ENCODE measurements around the gene EYA4. TPM values are rescaled to one million over a fixed set of nuclear protein-coding genes. Genes with fewer than 3 reads are reported as not detected.

The EYA4 gene
- total RNA-seq, 1 experiment from 2014 or later: not detected

- Histone ChIP-seq H3K27me3 (ENCODE audit: control insufficient read depth, insufficient read depth, low read length) (no peaks in the 10 kb centered on the region), H3K9me3 (ENCODE audit: control insufficient read depth, insufficient read depth, low read depth, low read length) (no peaks in the 10 kb centered on the region), H3K36me3 (ENCODE audit: control insufficient read depth, insufficient read depth, low read length) (no peaks in the 10 kb centered on the region), H3K27ac (ENCODE audit: low read length) (no peak overlapping the region), H3K4me3 (ENCODE audit: low read depth in 2 of 2, low read length in 2 of 2) (no peak overlapping the region), H3K4me1 (ENCODE audit: control insufficient read depth, insufficient read depth, low read length) (no peaks in the 10 kb centered on the region)
- no TSS peak for BruUV-seq (replicated peaks)
- ChIA-PET POLR2A (no interaction called here), CTCF (no interaction called here)
- DNase-seq (ENCODE audit: low read depth, low spot score) (no peak), ATAC-seq (no peak)
- TF ChIP-seq TCF7L2 (IDR thresholded peaks at IDR 0.05; ENCODE audit: low read depth, low read length) (no peak), REST (IDR thresholded peaks at IDR 0.05; ENCODE audit: insufficient read depth in 1 of 2, low read depth in 2 of 2, low read length in 1 of 2) (no peak), POLR2AphosphoS5 (IDR thresholded peaks at IDR 0.05; ENCODE audit: low read depth, low read length) (no peak), SIN3A (IDR thresholded peaks at IDR 0.05; ENCODE audit: borderline replicate concordance, insufficient read depth, low read depth, low read length) (no peak)
- TF ChIP-seq, protein P1, sequence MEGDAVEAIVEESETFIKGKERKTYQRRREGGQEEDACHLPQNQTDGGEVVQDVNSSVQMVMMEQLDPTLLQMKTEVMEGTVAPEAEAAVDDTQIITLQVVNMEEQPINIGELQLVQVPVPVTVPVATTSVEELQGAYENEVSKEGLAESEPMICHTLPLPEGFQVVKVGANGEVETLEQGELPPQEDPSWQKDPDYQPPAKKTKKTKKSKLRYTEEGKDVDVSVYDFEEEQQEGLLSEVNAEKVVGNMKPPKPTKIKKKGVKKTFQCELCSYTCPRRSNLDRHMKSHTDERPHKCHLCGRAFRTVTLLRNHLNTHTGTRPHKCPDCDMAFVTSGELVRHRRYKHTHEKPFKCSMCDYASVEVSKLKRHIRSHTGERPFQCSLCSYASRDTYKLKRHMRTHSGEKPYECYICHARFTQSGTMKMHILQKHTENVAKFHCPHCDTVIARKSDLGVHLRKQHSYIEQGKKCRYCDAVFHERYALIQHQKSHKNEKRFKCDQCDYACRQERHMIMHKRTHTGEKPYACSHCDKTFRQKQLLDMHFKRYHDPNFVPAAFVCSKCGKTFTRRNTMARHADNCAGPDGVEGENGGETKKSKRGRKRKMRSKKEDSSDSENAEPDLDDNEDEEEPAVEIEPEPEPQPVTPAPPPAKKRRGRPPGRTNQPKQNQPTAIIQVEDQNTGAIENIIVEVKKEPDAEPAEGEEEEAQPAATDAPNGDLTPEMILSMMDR (IDR thresholded peaks at IDR 0.05): no peak
- in situ Hi-C loops (cut with HindIII; ENCODE audit: low pct_unique_long_range_greater_than_20kb, low sequenced_read_pairs) (no loop called here), intact Hi-C loops (cut with micrococcal nuclease; ENCODE audit: unreplicated experiment) (no loop called here)
Observed at GRCh38 chr6:133559926-133560325, 318.8 kb downstream of the EYA4 start.

DNA sequence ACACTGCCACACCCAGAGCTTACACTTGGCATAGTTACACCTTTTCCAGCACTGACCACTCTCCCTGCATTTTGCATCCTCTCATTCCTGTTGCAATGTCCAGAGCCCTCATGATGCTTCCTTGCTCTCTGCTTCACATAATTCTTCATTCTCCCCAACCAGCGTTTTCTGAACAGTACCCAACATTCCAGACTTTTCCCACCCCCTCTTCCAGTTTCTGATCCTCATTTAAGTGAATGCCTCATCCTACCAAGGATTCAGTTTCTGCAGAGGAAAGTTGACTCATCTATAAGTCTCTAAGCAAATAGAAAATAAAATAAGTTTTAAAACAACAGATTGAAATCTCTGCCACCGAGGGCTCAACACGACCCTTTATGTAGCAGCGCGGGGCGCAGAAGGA lies 326.5 kb downstream of the EYA4 start:
- POLR2A ChIA-PET: no interaction called here
- Histone ChIP-seq H3K9me3 (ENCODE audit: control insufficient read depth, insufficient read depth, low read depth, low read length) (no peaks in the 10 kb centered on the region), H3K27ac (ENCODE audit: low read length) (no peak overlapping the region), H3K4me3 (ENCODE audit: low read depth in 2 of 2, low read length in 2 of 2) (no peak overlapping the region), H3K27me3 (ENCODE audit: control insufficient read depth, insufficient read depth, low read length) (0 out of 2 replicates have a peak, but pooled peaks cover 2% of the 10 kb centered on the region), H3K4me1 (ENCODE audit: control insufficient read depth, insufficient read depth, low read length) (no peaks in the 10 kb centered on the region; the same call in 1 of the 2 replicates), H3K36me3 (ENCODE audit: control insufficient read depth, insufficient read depth, low read length) (no peaks in the 10 kb centered on the region)
- TF ChIP-seq SIN3A (IDR thresholded peaks at IDR 0.05; ENCODE audit: borderline replicate concordance, insufficient read depth, low read depth, low read length) (no peak), TCF7L2 (IDR thresholded peaks at IDR 0.05; ENCODE audit: low read depth, low read length) (no peak), POLR2AphosphoS5 (IDR thresholded peaks at IDR 0.05; ENCODE audit: low read depth, low read length) (no peak), REST (IDR thresholded peaks at IDR 0.05; ENCODE audit: insufficient read depth in 1 of 2, low read depth in 2 of 2, low read length in 1 of 2) (no peak)
- TF ChIP-seq, protein P1 (IDR thresholded peaks at IDR 0.05): no peak
- in situ Hi-C loops (cut with HindIII; ENCODE audit: low pct_unique_long_range_greater_than_20kb, low sequenced_read_pairs) (no loop called here), intact Hi-C loops (cut with micrococcal nuclease; ENCODE audit: unreplicated experiment) (loop anchor here (2.0 to 5.0 kb wide), 2 partner anchors 270 to 529 kb away; no protein-coding TSS in a partner anchor)
- ATAC-seq (no peak), DNase-seq (ENCODE audit: low read depth, low spot score) (no peak)
- BruUV-seq (replicated peaks): no TSS peak
- CTCF ChIA-PET: no interaction called here

Data from Panc1 (cell line).